ENCODE data around the gene DNAJC13.

DNAJC13 gene

GRCh38 chr3:132499071-132499470, 81.8 kb downstream of the DNAJC13 start:
- TF ChIP-seq SP1 (IDR thresholded peaks at IDR 0.05) (no peak), ARNT (IDR thresholded peaks at IDR 0.05) (no peak), FOXK2 (IDR thresholded peaks at IDR 0.05) (no peak), FOXA1 (IDR thresholded peaks at IDR 0.05) (no peak), SUZ12 (IDR thresholded peaks at IDR 0.05) (no peak), ZNF384 (IDR thresholded peaks at IDR 0.05) (no peak), BHLHE40 (IDR thresholded peaks at IDR 0.05; ENCODE audit: borderline replicate concordance) (no peak), TARDBP (IDR thresholded peaks at IDR 0.05) (no peak)

GRCh38 chr3:132503559-132503958, 86.3 kb downstream of the DNAJC13 start:
- DNase-seq (ENCODE audit: extremely low spot score): no peak
- ChIA-PET CTCF (no interaction called here), POLR2A (no interaction called here)
- no peak for TF ChIP-seq TARDBP (IDR thresholded peaks at IDR 0.05)
- TF ChIP-seq SP1 (IDR thresholded peaks at IDR 0.05): no peak
- TF ChIP-seq HDGF (IDR thresholded peaks at IDR 0.05; ENCODE audit: borderline replicate concordance): no peak
- no peak for TF ChIP-seq L3MBTL2 (conservative IDR thresholded peaks at IDR 0.05)
- TF ChIP-seq LEF1 (IDR thresholded peaks at IDR 0.05; ENCODE audit: borderline replicate concordance): no peak
- no peak for TF ChIP-seq NFRKB (IDR thresholded peaks at IDR 0.05)
- no peak for TF ChIP-seq FOXK2 (IDR thresholded peaks at IDR 0.05)
- TF ChIP-seq BHLHE40 (IDR thresholded peaks at IDR 0.05; ENCODE audit: borderline replicate concordance): no peak
- no peak for TF ChIP-seq ZNF384 (IDR thresholded peaks at IDR 0.05)
- no peak for TF ChIP-seq ARNT (IDR thresholded peaks at IDR 0.05)
- TF ChIP-seq PKNOX1 (IDR thresholded peaks at IDR 0.05): no peak
- TF ChIP-seq ELF4 (IDR thresholded peaks at IDR 0.05): no peak

More at GRCh38 chr3:132499071-132499470, 81.8 kb downstream of the DNAJC13 start:
- ChIA-PET POLR2A (no interaction called here), CTCF (no interaction called here)
- DNase-seq (ENCODE audit: extremely low spot score): no peak

- DNase-seq (ENCODE audit: extremely low spot score): no peak
- ChIA-PET CTCF (no interaction called here), POLR2A (no interaction called here)
- no peak for TF ChIP-seq SP1 (IDR thresholded peaks at IDR 0.05)
- no peak for TF ChIP-seq TARDBP (IDR thresholded peaks at IDR 0.05)
- no peak for TF ChIP-seq LEF1 (IDR thresholded peaks at IDR 0.05; ENCODE audit: borderline replicate concordance)
- no peak for TF ChIP-seq ARNT (IDR thresholded peaks at IDR 0.05)
- TF ChIP-seq L3MBTL2 (conservative IDR thresholded peaks at IDR 0.05): no peak
- TF ChIP-seq SUZ12 (IDR thresholded peaks at IDR 0.05): no peak
- no peak for TF ChIP-seq BHLHE40 (IDR thresholded peaks at IDR 0.05; ENCODE audit: borderline replicate concordance)
- TF ChIP-seq FOXA1 (IDR thresholded peaks at IDR 0.05): no peak
- TF ChIP-seq ELF4 (IDR thresholded peaks at IDR 0.05): no peak
- TF ChIP-seq NFRKB (IDR thresholded peaks at IDR 0.05): no peak
- no peak for TF ChIP-seq ZNF384 (IDR thresholded peaks at IDR 0.05)
- TF ChIP-seq PKNOX1 (IDR thresholded peaks at IDR 0.05): no peak
- no peak for TF ChIP-seq FOXK2 (IDR thresholded peaks at IDR 0.05)
- no peak for TF ChIP-seq HDGF (IDR thresholded peaks at IDR 0.05; ENCODE audit: borderline replicate concordance)
- TF ChIP-seq FOXM1 (IDR thresholded peaks at IDR 0.05; ENCODE audit: borderline replicate concordance): no peak
- TF ChIP-seq CTBP1 (IDR thresholded peaks at IDR 0.05; ENCODE audit: borderline replicate concordance): no peak
Observed at GRCh38 chr3:132504375-132504933, 87.2 kb downstream of the DNAJC13 start.

- ChIA-PET POLR2A (no interaction called here), CTCF (no interaction called here)
- TF ChIP-seq BHLHE40 (IDR thresholded peaks at IDR 0.05; ENCODE audit: borderline replicate concordance): no peak
- TF ChIP-seq FOXA1 (IDR thresholded peaks at IDR 0.05): no peak
- no peak for TF ChIP-seq ARNT (IDR thresholded peaks at IDR 0.05)
- no peak for TF ChIP-seq SP1 (IDR thresholded peaks at IDR 0.05)
- TF ChIP-seq CTBP1 (IDR thresholded peaks at IDR 0.05; ENCODE audit: borderline replicate concordance): no peak
- no peak for TF ChIP-seq FOXM1 (IDR thresholded peaks at IDR 0.05; ENCODE audit: borderline replicate concordance)
- no peak for TF ChIP-seq TARDBP (IDR thresholded peaks at IDR 0.05)
- no peak for TF ChIP-seq SUZ12 (IDR thresholded peaks at IDR 0.05)
- no peak for TF ChIP-seq PKNOX1 (IDR thresholded peaks at IDR 0.05)
- no peak for TF ChIP-seq FOXK2 (IDR thresholded peaks at IDR 0.05)
- TF ChIP-seq NFRKB (IDR thresholded peaks at IDR 0.05): no peak
- TF ChIP-seq HDGF (IDR thresholded peaks at IDR 0.05; ENCODE audit: borderline replicate concordance): no peak
- no peak for TF ChIP-seq L3MBTL2 (conservative IDR thresholded peaks at IDR 0.05)
- TF ChIP-seq LEF1 (IDR thresholded peaks at IDR 0.05; ENCODE audit: borderline replicate concordance): no peak
- no peak for TF ChIP-seq ZNF384 (IDR thresholded peaks at IDR 0.05)
- no peak for TF ChIP-seq ELF4 (IDR thresholded peaks at IDR 0.05)
- DNase-seq (ENCODE audit: extremely low spot score): no peak
Observed at GRCh38 chr3:132507657-132508056, 90.4 kb downstream of the DNAJC13 start.

GRCh38 chr3:132509096-132509495, 91.8 kb downstream of the DNAJC13 start:
- ChIA-PET POLR2A (no interaction called here), CTCF (no interaction called here)
- TF ChIP-seq FOXA1 (IDR thresholded peaks at IDR 0.05): no peak
- no peak for DNase-seq (ENCODE audit: extremely low spot score)

GRCh38 chr3:132509506-132509905, 92.2 kb downstream of the DNAJC13 start:
- TF ChIP-seq L3MBTL2 (conservative IDR thresholded peaks at IDR 0.05) (no peak), SUZ12 (IDR thresholded peaks at IDR 0.05) (no peak), ARNT (IDR thresholded peaks at IDR 0.05) (no peak), BHLHE40 (IDR thresholded peaks at IDR 0.05; ENCODE audit: borderline replicate concordance) (no peak), SP1 (IDR thresholded peaks at IDR 0.05) (no peak), PKNOX1 (IDR thresholded peaks at IDR 0.05) (no peak), FOXK2 (IDR thresholded peaks at IDR 0.05) (no peak), TARDBP (IDR thresholded peaks at IDR 0.05) (no peak), HDGF (IDR thresholded peaks at IDR 0.05; ENCODE audit: borderline replicate concordance) (no peak), ZNF384 (IDR thresholded peaks at IDR 0.05) (no peak), LEF1 (IDR thresholded peaks at IDR 0.05; ENCODE audit: borderline replicate concordance) (no peak), FOXM1 (IDR thresholded peaks at IDR 0.05; ENCODE audit: borderline replicate concordance) (no peak), FOXA1 (IDR thresholded peaks at IDR 0.05) (no peak), CTBP1 (IDR thresholded peaks at IDR 0.05; ENCODE audit: borderline replicate concordance) (no peak), ELF4 (IDR thresholded peaks at IDR 0.05) (no peak)
- DNase-seq (ENCODE audit: extremely low spot score): no peak
- CTCF ChIA-PET: no interaction called here
- POLR2A ChIA-PET: no interaction called here

Data from HEK293T (cell line).